GM12878 (cell line): ENCODE results near the gene BNIPL. TPM values are rescaled to one million over a fixed set of nuclear protein-coding genes. Genes with fewer than 3 reads are reported as not detected.

Experiments
- ATAC-seq: fragments of 200-7000 bp; cut with Tn5 transposase; 3 replicates; pipeline ENCODE4 v1.9.1; 2020; ENCODE audit warnings: mild to moderate bottlenecking, moderate library complexity
- BruUV-seq: library from RNA; stranded (reverse); fragments of 400-500 nt; replicated peaks from 2 replicates; lab custom pipeline; 2021; lab: Mats Ljungman, UMichigan
- CTCF ChIA-PET: fragments of 300-600 bp; sonication (Branson Sonifier 250); formaldehyde crosslinking; extraction: SDS; loops from one replicate; lab custom pipeline; 2021; ENCODE audit warnings: inconsistent platforms; lab: Yijun Ruan, JAX
- POLR2A ChIA-PET: fragments of 350-600 bp; formaldehyde crosslinking; extraction: SDS; loops from one replicate; lab custom pipeline; 2021; ENCODE audit warnings: inconsistent platforms; lab: Charles Lee
- RAD21 ChIA-PET: fragments of 300-600 bp; sonication (Branson Sonifier 250); formaldehyde crosslinking; loops from one replicate; lab custom pipeline; 2023; ENCODE audit warnings: antibody characterized with exemption; ENCODE audit not compliant: unreplicated experiment; lab: Charles Lee
- SMC1A ChIA-PET: fragments of 300-600 bp; sonication (Branson Sonifier 250); formaldehyde crosslinking; loops from one replicate; lab custom pipeline; 2023; ENCODE audit not compliant: unreplicated experiment, uncharacterized antibody; lab: Charles Lee
- DNase-seq: peaks from one replicate; pipeline ENCODE4 v3.0.0-alpha.2; 2011; ENCODE audit warnings: low read depth, low spot score
- FAIRE-seq: peaks from 3 replicates; lab custom pipeline; 2011; peaks lifted over from hg19 to GRCh38; lab: Jason Lieb, UNC
- H2AFZ ChIP-seq: 2 replicates; pipeline ENCODE4 v1.6.0; 2011; ENCODE audit warnings: low read depth, low read length, control low read depth; ENCODE audit not compliant: control insufficient read depth
- H3K27ac ChIP-seq: 2 replicates; pipeline ENCODE4 v1.5.1; 2011; ENCODE audit warnings: control low read depth; ENCODE audit not compliant: control insufficient read depth, insufficient read depth
- H3K27me3 ChIP-seq, 2 experiments: replicated peaks in 1 of 2; 2 replicates each; pipeline versions ENCODE4 v1.6.0 to v1.6.1; 2011; ENCODE audit warnings: low read length in 1 of 2; ENCODE audit not compliant: control insufficient read depth in 2 of 2, insufficient read depth in 2 of 2
- H3K36me3 ChIP-seq, 2 experiments: 2 replicates each; pipeline ENCODE4 v1.5.1; 2011; ENCODE audit warnings: low read length in 1 of 2; ENCODE audit not compliant: control insufficient read depth in 2 of 2, insufficient read depth in 2 of 2
- H3K4me1 ChIP-seq: 2 replicates; pipeline ENCODE4 v1.6.1; 2011; ENCODE audit warnings: mild to moderate bottlenecking, low read length, moderate library complexity, mixed read lengths; ENCODE audit not compliant: control insufficient read depth, insufficient read depth
- H3K4me2 ChIP-seq: 2 replicates; pipeline ENCODE4 v1.6.0; 2011; ENCODE audit warnings: control low read depth; ENCODE audit not compliant: control insufficient read depth, insufficient read depth
- H3K4me3 ChIP-seq: fragments of 200-600 bp; sonication (generic); 2 replicates; pipeline ENCODE4 v1.5.1; 2016
- H3K79me2 ChIP-seq: 2 replicates; pipeline ENCODE4 v1.6.0; 2011; ENCODE audit warnings: low read length; ENCODE audit not compliant: control insufficient read depth, insufficient read depth
- H3K9ac ChIP-seq: 2 replicates; pipeline ENCODE4 v1.8.0; 2011; ENCODE audit warnings: low read length, control low read depth, mixed read lengths; ENCODE audit not compliant: control insufficient read depth, insufficient read depth
- H3K9me3 ChIP-seq: replicated peaks from 3 replicates; pipeline ENCODE4 v1.5.1; 2011; ENCODE audit warnings: mild to moderate bottlenecking, low read length; ENCODE audit not compliant: control insufficient read depth, insufficient read depth
- H4K20me1 ChIP-seq: 2 replicates; pipeline ENCODE4 v1.6.0; 2011; ENCODE audit not compliant: control insufficient read depth, insufficient read depth
- CTCF ChIP-seq, 3 experiments: IDR thresholded peaks in 2 of 3; conservative IDR thresholded peaks in 1 of 3; 2 replicates each; pipeline ENCODE4 v1.5.1; 2011; ENCODE audit warnings: low read depth in 3 of 3, low read length in 3 of 3, mild to moderate bottlenecking in 3 of 3, control low read depth in 2 of 3, moderate library complexity in 2 of 3, inconsistent platforms in 1 of 3, mixed read lengths in 1 of 3; ENCODE audit not compliant: control insufficient read depth in 2 of 3, insufficient read depth in 1 of 3; ENCODE audit errors: extremely low read depth in 1 of 3
- IRF4 ChIP-seq: IDR thresholded peaks from 2 replicates; pipeline ENCODE4 v1.6.1; 2011; ENCODE audit warnings: low read depth, low read length
- KDM1A ChIP-seq: fragments of 200-600 bp; sonication (generic); IDR thresholded peaks from 2 replicates; pipeline ENCODE4 v1.6.1; 2016; ENCODE audit warnings: borderline replicate concordance
- NFIC ChIP-seq: IDR thresholded peaks from 2 replicates; pipeline ENCODE4 v1.6.1; 2012; ENCODE audit warnings: low read depth, mild to moderate bottlenecking, inconsistent platforms, low read length, moderate library complexity
- RAD21 ChIP-seq: IDR thresholded peaks from 2 replicates; pipeline ENCODE4 v1.6.1; 2011; ENCODE audit warnings: mild to moderate bottlenecking, low read depth, low read length, moderate library complexity; ENCODE audit not compliant: insufficient read depth
- SMARCA5 ChIP-seq: fragments of 450-650 bp; IDR thresholded peaks from 2 replicates; pipeline ENCODE4 v1.6.1; 2017; ENCODE audit warnings: mild to moderate bottlenecking
- SMC3 ChIP-seq: IDR thresholded peaks from 2 replicates; pipeline ENCODE4 v1.6.1; 2011; ENCODE audit warnings: low read length, improper control_type of control experiment, borderline replicate concordance
- YY1 ChIP-seq: IDR thresholded peaks from 2 replicates; pipeline ENCODE4 v1.6.1; 2011; ENCODE audit warnings: low read depth, mild to moderate bottlenecking, low read length
- ZNF384 ChIP-seq: IDR thresholded peaks from 2 replicates; pipeline ENCODE4 v1.6.1; 2012; ENCODE audit warnings: low read depth, mild to moderate bottlenecking, low read length, improper control_type of control experiment, borderline replicate concordance
- WGBS: methylation state at CpG from one replicate; pipeline ENCODE4 v1.1.6; 2016; ENCODE audit warnings: low lambda C conversion rate; ENCODE audit not compliant: insufficient replicate concordance, insufficient coverage; ENCODE audit errors: missing lambda C conversion rate; 5-methylcytosine and 5-hydroxymethylcytosine counted together
- in situ Hi-C: fragments of 300-500 bp; cut with MboI; formaldehyde crosslinking; loops from 9 replicates; pipeline ENCODE4 v1.14.3; 2018; ENCODE audit warnings: mixed read lengths
- intact Hi-C: fragments of 100-400 bp; cut with micrococcal nuclease; formaldehyde crosslinking; loops from one replicate; pipeline ENCODE4 v1.14.2; 2022; ENCODE audit not compliant: unreplicated experiment
- polyA plus RNA-seq, 11 experiments: library from polyadenylated mRNA; depleted of rRNA in 4 of 11; unstranded in 6 of 11; stranded (reverse) in 5 of 11; fragments of >200 nt; fragmentation: Nextera tagmentation in 4 of 11; fragmentation: Illumina TruSeq in 1 of 11; extraction: Ambion mirVana in 4 of 11; extraction: Trizol in 1 of 11; gene quantifications; 1 replicate in 1 of 11; 2 replicates in 10 of 11; pipeline versions ENCODE4 v1.2.1 to v1.2.3, GENCODE V29; 2011 to 2016; ENCODE audit warnings: inconsistent platforms in 2 of 11, missing spikeins in 2 of 11, low read depth in 1 of 11
- total RNA-seq, 4 experiments: library from RNA; depleted of rRNA in 3 of 4; stranded (reverse); fragments of >200 nt in 3 of 4; fragmentation: Illumina TruSeq in 1 of 4; extraction: Trizol in 1 of 4; gene quantifications; 2 replicates each; pipeline versions ENCODE4 v1.2.1 to v1.2.3, GENCODE V29; 2013 to 2021

The BNIPL gene
- total and polyA plus RNA-seq, 10 of the 15 experiments (the other 5 are each of a cell fraction or from before 2014, with no cell fraction given), result 0.05 to 1.1 (median 0.17) TPM

GRCh38 chr1:151024540-151025146, 11.7 kb upstream of the BNIPL start:
- no peak overlapping the region; the same call in 1 of the 2 replicates for H2AFZ ChIP-seq
- ChIA-PET SMC1A (interaction anchor here (0.7 to 3.0 kb wide), 15 partner anchors 13 to 316 kb away, joined by 3 to 23 read pairs (median 5); partner anchors contain the start of genes CDC42SE1, MINDY1, MLLT11 and TNFAIP8L2), POLR2A (interaction anchor here (0.6 to 1.3 kb wide), 5 partner anchors 14 to 226 kb away, joined by 3 to 8 read pairs (median 4); partner anchors contain the start of genes MINDY1 and MLLT11), CTCF (interaction anchor here (0.6 to 3.9 kb wide), 28 partner anchors 10 to 227 kb away, joined by 3 to 51 read pairs (median 4); partner anchors contain the start of genes BNIPL, C1orf56, GABPB2 and MINDY1), RAD21 (interaction anchor here (0.9 to 2.1 kb wide), 5 partner anchors 19 to 134 kb away, joined by 3 to 26 read pairs (median 5); partner anchors contain the start of genes MINDY1 and TNFAIP8L2)
- H3K4me1 ChIP-seq, result no peaks in the 10 kb centered on the region
- peaks cover 5 to 6% of the 10 kb centered on the region in 2 experiments; a peak in 3 of 4 replicates for H3K36me3 ChIP-seq
- H3K9ac ChIP-seq, result no peak overlapping the region
- intact Hi-C loops, result loop anchor here (1.0 to 2.0 kb wide), 2 partner anchors 34 to 132 kb away; partner anchors contain the start of genes CDC42SE1 and TNFAIP8L2
- no peaks in the 10 kb centered on the region for H3K9me3 ChIP-seq
- no peak overlapping the region for H3K4me2 ChIP-seq
- FAIRE-seq, result peak; percentile 91
- TF ChIP-seq RAD21, result peak; percentile 86
- TF ChIP-seq CTCF (IDR thresholded peaks at IDR 0.05 in 2 of 3, conservative IDR thresholded peaks at IDR 0.05 in 1 of 3; ENCODE audit: control insufficient read depth in 2 of 3, extremely low read depth in 1 of 3, insufficient read depth in 1 of 3, low read depth in 3 of 3, low read length in 3 of 3), result peak; percentile 79 to 91 (median 84)
- TF ChIP-seq SMC3, result peak; percentile 73
- 0 out of 2 replicates have a peak, but pooled peaks have one; percentile 12 for TF ChIP-seq IRF4
- TF ChIP-seq KDM1A, result no peak
- peak; percentile 34; the same call in 1 of the 2 replicates for TF ChIP-seq ZNF384
- no peak for TF ChIP-seq NFIC
- peak; percentile 41; the same call in 1 of the 2 replicates for TF ChIP-seq SMARCA5
- peak; percentile 69 for TF ChIP-seq YY1
- in situ Hi-C loops, result loop anchor here (5.0 kb wide), 1 partner anchor 133 kb away; the partner anchor contains the start of gene TNFAIP8L2
- no peak overlapping the region for H3K27ac ChIP-seq
- peak; percentile 100 for ATAC-seq
- no peaks in the 10 kb centered on the region for H3K79me2 ChIP-seq
- no peak overlapping the region for H3K4me3 ChIP-seq
- DNase-seq, result no peak
- BruUV-seq, result no TSS peak
- WGBS, result 36% methylated on average over 6 of the region's 6 CpGs
- H3K27me3 ChIP-seq, result no peaks in the 10 kb centered on the region
- no peaks in the 10 kb centered on the region for H4K20me1 ChIP-seq
